Suppressor macrophage treated with lipopolysaccharide for 1 hour (primary cell): ENCODE data around the gene NBEAL2.

Experiments used
- DNase-seq, 3 donors: peaks; one replicate each; pipeline ENCODE4 v3.0.0-alpha.2; 2020 to 2022

NBEAL2 gene

DNA sequence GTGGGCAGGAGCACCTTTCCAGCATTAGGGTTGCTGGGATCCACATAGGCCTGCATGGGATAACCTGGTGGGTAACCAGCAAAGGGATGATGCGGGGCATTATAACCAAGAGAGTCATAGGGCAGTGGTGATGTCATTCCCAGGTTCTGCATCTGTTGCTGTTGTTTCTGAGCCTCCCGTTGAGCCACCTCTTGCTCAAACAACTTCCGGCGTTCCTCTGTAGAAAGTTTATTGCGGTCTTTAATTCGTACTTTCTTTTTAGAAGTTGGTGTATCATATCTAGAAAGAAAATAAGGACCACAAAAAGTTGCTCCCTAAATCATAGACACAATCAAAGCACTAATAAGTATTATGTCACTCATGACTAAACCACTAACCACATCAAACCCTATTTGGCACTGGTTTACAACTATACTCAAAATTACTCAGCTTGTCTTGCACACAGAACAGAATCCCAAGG, 77.8 kb downstream of the NBEAL2 start:
- no peak for DNase-seq
